Effector memory CD4-positive, alpha-beta T cell (primary cell): ENCODE data around the gene ZSCAN4.
A peak's percentile ranks its signal among the peaks of the same experiment; 100 is the strongest.

Experiments
- DNase-seq, 3 donors: peaks; one replicate each; pipeline ENCODE4 v3.0.0-alpha.2; 2020
- H3K27ac ChIP-seq: 2 replicates; pipeline ENCODE4 v1.7.0; 2013; ENCODE audit warnings: mild to moderate bottlenecking, low read length, moderate library complexity; ENCODE audit not compliant: insufficient read depth, poor library complexity, severe bottlenecking
- H3K27me3 ChIP-seq: replicated peaks from 2 replicates; pipeline ENCODE4 v1.7.0; 2013; ENCODE audit warnings: mild to moderate bottlenecking, low read length; ENCODE audit not compliant: insufficient read depth, control insufficient read depth, poor library complexity, severe bottlenecking
- H3K36me3 ChIP-seq: 2 replicates; pipeline ENCODE4 v1.7.0; 2013; ENCODE audit warnings: mild to moderate bottlenecking, low read length, moderate library complexity; ENCODE audit not compliant: control insufficient read depth, insufficient read depth
- H3K4me1 ChIP-seq: 2 replicates; pipeline ENCODE4 v1.7.0; 2013; ENCODE audit warnings: low read length, mild to moderate bottlenecking; ENCODE audit not compliant: control insufficient read depth, insufficient read depth, poor library complexity, severe bottlenecking
- H3K4me3 ChIP-seq: 2 replicates; pipeline ENCODE4 v1.7.0; 2013; ENCODE audit warnings: low read length, low read depth, mild to moderate bottlenecking; ENCODE audit not compliant: insufficient read depth, poor library complexity, severe bottlenecking
- H3K9me3 ChIP-seq: 2 replicates; pipeline ENCODE4 v1.7.0; 2013; ENCODE audit warnings: mild to moderate bottlenecking, low read length, moderate library complexity; ENCODE audit not compliant: control insufficient read depth
- total RNA-seq, 3 donors: gene quantifications; one replicate each; lab custom pipeline; 2026; lab: John Stamatoyannopoulos, UW

The ZSCAN4 gene
- 0 reads per million in 3 donors for total RNA-seq

DNA sequence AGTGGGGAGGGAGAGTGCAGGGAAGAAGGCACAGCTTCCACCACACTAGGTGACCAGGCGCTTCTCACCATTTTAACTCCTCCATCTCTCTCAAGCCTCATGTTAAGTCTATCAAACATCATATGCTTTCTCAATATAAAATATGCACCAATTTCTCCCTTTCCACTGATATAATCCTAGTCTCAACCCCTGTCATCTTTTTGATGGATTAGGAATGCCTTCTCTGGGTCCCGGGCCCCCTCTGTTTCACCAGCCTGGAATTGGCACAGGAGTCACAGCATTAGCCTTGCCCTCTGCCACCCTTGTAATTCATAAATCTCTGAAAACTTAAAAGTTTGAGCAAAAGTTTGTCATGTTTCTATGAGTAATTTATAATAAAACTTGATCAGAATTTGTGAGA is at the start of gene ZSCAN4:
TSS of gene ZSCAN4 (plus strand) at position 301 of the 400 bp plus-strand sequence. CDS start 7,211 bp downstream, outside the sequence.
- no peak within 1 kb of the TSS for H3K27ac ChIP-seq
- no peaks in the 10 kb centered on the region for H3K36me3 ChIP-seq
- peaks cover 2% of the 10 kb centered on the region for H3K4me1 ChIP-seq
- no peak for DNase-seq
- H3K27me3 ChIP-seq: peaks cover 12% of the 10 kb centered on the region
- H3K9me3 ChIP-seq: no peaks in the 10 kb centered on the region
- H3K4me3 ChIP-seq: no peak within 1 kb of the TSS

DNA sequence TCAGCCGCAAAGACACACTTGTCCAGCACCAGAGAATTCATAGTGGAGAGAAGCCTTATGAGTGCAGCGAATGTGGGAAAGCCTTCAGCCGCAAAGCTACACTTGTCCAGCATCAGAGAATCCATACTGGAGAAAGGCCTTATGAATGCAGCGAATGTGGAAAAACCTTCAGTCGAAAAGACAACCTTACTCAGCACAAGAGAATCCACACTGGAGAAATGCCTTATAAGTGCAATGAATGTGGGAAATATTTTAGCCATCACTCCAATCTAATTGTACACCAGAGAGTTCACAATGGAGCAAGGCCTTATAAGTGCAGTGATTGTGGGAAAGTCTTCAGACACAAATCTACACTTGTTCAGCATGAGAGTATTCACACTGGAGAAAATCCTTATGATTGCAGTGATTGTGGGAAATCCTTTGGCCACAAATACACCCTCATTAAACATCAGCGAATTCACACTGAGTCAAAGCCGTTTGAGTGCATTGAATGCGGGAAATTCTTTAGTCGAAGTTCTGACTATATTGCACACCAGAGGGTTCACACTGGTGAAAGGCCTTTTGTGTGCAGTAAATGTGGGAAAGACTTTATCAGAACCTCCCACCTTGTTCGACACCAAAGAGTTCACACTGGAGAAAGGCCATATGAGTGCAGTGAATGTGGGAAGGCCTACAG is 47.9 kb upstream of the ZSCAN4 start:
- Histone ChIP-seq H3K9me3 (peaks cover 93% of the 10 kb centered on the region), H3K4me1 (no peaks in the 10 kb centered on the region), H3K27me3 (no peaks in the 10 kb centered on the region), H3K27ac (no peak overlapping the region), H3K4me3 (no peak overlapping the region), H3K36me3 (peaks cover 63% of the 10 kb centered on the region)
- DNase-seq: no peak

GRCh38 chr19:57623091-57623490 is 45.6 kb upstream of the ZSCAN4 start:
- H3K4me1 ChIP-seq: no peaks in the 10 kb centered on the region
- no peak for DNase-seq
- H3K4me3 ChIP-seq: no peak overlapping the region
- no peak overlapping the region for H3K27ac ChIP-seq
- peaks cover 72% of the 10 kb centered on the region for H3K9me3 ChIP-seq
- no peaks in the 10 kb centered on the region for H3K27me3 ChIP-seq
- peaks cover 40% of the 10 kb centered on the region for H3K36me3 ChIP-seq

DNA sequence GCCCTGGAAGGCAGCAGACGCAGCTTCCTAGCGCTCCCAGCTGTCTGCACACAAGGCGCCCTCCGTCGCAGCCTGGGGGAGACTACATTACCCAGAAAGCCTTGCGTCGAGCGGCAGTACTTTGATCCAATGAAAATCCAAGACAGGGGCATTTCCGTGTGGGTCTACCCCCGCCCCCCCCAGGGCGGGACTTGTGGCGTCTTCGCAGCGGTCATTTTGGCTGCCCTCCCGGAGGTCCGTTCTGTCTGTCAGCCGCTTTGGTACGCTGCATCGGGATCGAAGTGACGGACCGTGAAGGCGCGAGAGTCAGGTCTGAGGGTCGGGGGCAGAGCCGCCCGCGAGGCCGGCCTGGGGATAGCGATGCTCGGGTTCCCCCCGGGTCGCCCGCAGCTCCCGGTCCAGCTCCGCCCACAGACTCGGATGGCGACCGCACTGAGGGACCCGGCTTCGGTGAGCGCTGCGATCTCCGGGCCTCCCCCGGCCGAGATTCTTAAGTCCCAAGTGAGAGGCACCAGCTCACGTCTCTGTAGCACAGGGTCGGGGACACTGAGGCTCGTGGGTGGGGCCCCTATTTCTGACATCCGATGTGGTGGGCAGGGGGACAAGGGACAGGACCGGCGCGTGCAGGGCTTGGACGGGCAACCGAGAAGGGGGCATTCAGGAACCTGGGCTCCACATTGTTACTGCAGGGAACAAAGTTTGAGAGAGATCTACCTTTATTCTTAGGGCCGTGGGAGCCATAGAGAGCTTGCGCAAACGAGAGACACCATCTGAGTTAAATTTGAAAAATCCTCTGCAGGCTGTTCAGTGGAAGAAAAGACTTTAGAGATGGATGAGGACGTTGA is 35.5 kb upstream of the ZSCAN4 start, which contains the start of gene ZNF211:
TSS of gene ZNF211 (plus strand) at position 182 of the 845 bp plus-strand sequence. CDS start at position 361, 179 bp downstream.
- Histone ChIP-seq H3K36me3 (peaks cover 35% of the 10 kb centered on the region), H3K9me3 (peaks cover 10% of the 10 kb centered on the region), H3K4me1 (peaks cover 6% of the 10 kb centered on the region), H3K27me3 (no peaks in the 10 kb centered on the region), H3K27ac (peak within 1 kb of the TSS; percentile 81), H3K4me3 (peak within 1 kb of the TSS; percentile 89)
- DNase-seq: peak; percentile 69 to 79 (median 74)

GRCh38 chr19:57633832-57634131 is 35.0 kb upstream of the ZSCAN4 start:
- no peak for DNase-seq
- Histone ChIP-seq H3K27ac (no peak overlapping the region), H3K36me3 (peaks cover 40% of the 10 kb centered on the region), H3K27me3 (no peaks in the 10 kb centered on the region), H3K4me3 (peak overlapping the region; percentile 89), H3K9me3 (peaks cover 8% of the 10 kb centered on the region), H3K4me1 (peaks cover 6% of the 10 kb centered on the region)

GRCh38 chr19:57637379-57637778 is 31.4 kb upstream of the ZSCAN4 start:
- DNase-seq: no peak
- peaks cover 37% of the 10 kb centered on the region for H3K9me3 ChIP-seq
- H3K27me3 ChIP-seq: no peaks in the 10 kb centered on the region
- no peak overlapping the region for H3K4me3 ChIP-seq
- H3K36me3 ChIP-seq: peaks cover 76% of the 10 kb centered on the region
- H3K4me1 ChIP-seq: peaks cover 6% of the 10 kb centered on the region
- no peak overlapping the region for H3K27ac ChIP-seq

GRCh38 chr19:57641715-57642234 is 27.0 kb upstream of the ZSCAN4 start:
- peaks cover 61% of the 10 kb centered on the region for H3K36me3 ChIP-seq
- no peaks in the 10 kb centered on the region for H3K4me1 ChIP-seq
- H3K4me3 ChIP-seq: no peak overlapping the region
- H3K27me3 ChIP-seq: no peaks in the 10 kb centered on the region
- no peak for DNase-seq
- no peak overlapping the region for H3K27ac ChIP-seq
- peaks cover 53% of the 10 kb centered on the region for H3K9me3 ChIP-seq

GRCh38 chr19:57642396-57643046 is 26.2 kb upstream of the ZSCAN4 start:
- H3K4me1 ChIP-seq: no peaks in the 10 kb centered on the region
- no peak for DNase-seq
- H3K9me3 ChIP-seq: peaks cover 50% of the 10 kb centered on the region
- no peak overlapping the region for H3K4me3 ChIP-seq
- H3K27me3 ChIP-seq: no peaks in the 10 kb centered on the region
- H3K27ac ChIP-seq: no peak overlapping the region
- peaks cover 53% of the 10 kb centered on the region for H3K36me3 ChIP-seq

GRCh38 chr19:57643734-57644133 is 25.0 kb upstream of the ZSCAN4 start:
- Histone ChIP-seq H3K36me3 (peaks cover 41% of the 10 kb centered on the region), H3K9me3 (peaks cover 46% of the 10 kb centered on the region), H3K4me3 (no peak overlapping the region), H3K27ac (no peak overlapping the region), H3K27me3 (no peaks in the 10 kb centered on the region), H3K4me1 (no peaks in the 10 kb centered on the region)
- DNase-seq: no peak
